ENCODE results near the gene CST9. TPM values are rescaled to one million over a fixed set of nuclear protein-coding genes. Genes with fewer than 3 reads are reported as not detected.
"Not testable (repeated sequence)": the region's sequence is repeated elsewhere in the genome, so short reads cannot be mapped to it uniquely, and the experiment has no call there.

CST9 gene
- total RNA-seq, 3 donors from 2014 or later: 2.3 TPM; not detected in 2

DNA sequence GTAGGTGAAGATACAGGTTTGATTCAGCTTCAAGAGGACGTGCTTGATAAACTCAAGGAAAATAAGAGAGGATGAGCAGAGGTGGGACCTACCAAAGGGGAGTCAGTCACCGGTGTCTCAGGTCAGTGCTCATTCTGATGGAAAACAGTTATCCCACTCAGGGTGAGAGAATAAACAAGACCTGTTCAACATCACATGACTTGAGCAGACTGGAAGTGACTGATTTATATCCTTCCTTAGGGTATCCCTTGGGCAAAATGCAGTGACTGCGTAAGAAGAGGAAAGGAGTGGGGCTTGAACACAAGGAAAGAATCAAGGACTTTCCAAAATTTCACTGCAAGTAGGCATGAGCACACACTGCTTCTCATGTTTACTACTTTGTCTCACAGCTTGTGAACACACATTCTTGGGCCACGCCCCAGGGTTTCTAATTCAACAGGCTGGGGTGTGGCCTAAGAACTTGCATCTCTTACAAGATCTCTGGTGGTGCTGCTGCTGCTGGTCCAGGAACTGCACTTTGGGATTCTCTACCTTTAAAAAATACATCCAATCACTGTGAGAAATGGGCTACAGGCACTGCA lies 20.4 kb upstream of the CST9 start:
- Histone ChIP-seq H3K27me3 (no peaks in the 10 kb centered on the region), H3K9me3 (no peaks in the 10 kb centered on the region), H3K4me1 (peaks cover 0 to 4% of the 10 kb centered on the region in 2 donors), H3K4me3 (no peak overlapping the region), H3K36me3 (no peaks in the 10 kb centered on the region), H3K27ac (no peak overlapping the region)
- TF ChIP-seq CTCF (IDR thresholded peaks at IDR 0.05) (no peak), POLR2A (IDR thresholded peaks at IDR 0.05) (no peak), POLR2AphosphoS5 (IDR thresholded peaks at IDR 0.05) (no peak)
- DNase-seq (ENCODE audit: low spot score in 2 of 2): no peak
- intact Hi-C loops (cut with DNase I; ENCODE audit: low total_unique reads): no loop called here

GRCh38 chr20:23625236-23625964 lies 19.7 kb upstream of the CST9 start:
- no peak for TF ChIP-seq POLR2A (IDR thresholded peaks at IDR 0.05)
- TF ChIP-seq POLR2AphosphoS5 (IDR thresholded peaks at IDR 0.05): no peak
- no peak for TF ChIP-seq CTCF (IDR thresholded peaks at IDR 0.05)
- no peaks in the 10 kb centered on the region for H3K36me3 ChIP-seq
- no peaks in the 10 kb centered on the region for H3K27me3 ChIP-seq
- no peak overlapping the region for H3K4me3 ChIP-seq
- intact Hi-C loops (cut with DNase I; ENCODE audit: low total_unique reads): no loop called here
- H3K27ac ChIP-seq: no peak overlapping the region
- no peak for DNase-seq (ENCODE audit: low spot score in 2 of 2)
- H3K4me1 ChIP-seq: peaks cover 0 to 4% of the 10 kb centered on the region in 2 donors
- no peaks in the 10 kb centered on the region for H3K9me3 ChIP-seq

DNA sequence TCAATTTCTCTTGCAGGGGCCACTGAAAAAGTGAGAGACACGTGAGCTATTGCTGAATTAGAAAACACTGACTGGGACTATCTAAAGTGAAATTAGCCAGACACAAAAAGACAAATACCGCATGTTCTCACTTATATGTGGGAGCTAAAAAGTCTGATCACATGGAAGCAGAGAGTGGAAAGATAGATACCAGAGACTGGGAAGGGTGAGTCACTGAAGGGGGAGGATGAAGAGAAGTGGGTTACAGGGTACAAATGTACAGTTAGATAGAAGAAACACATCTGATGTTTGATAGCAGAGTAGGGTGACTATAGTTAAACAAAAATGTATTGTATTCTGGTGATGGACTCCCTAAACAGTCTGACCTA lies 18.6 kb upstream of the CST9 start:
- no peaks in the 10 kb centered on the region for H3K9me3 ChIP-seq
- peaks cover 0 to 4% of the 10 kb centered on the region in 2 donors for H3K4me1 ChIP-seq
- no peaks in the 10 kb centered on the region for H3K27me3 ChIP-seq
- H3K36me3 ChIP-seq: no peaks in the 10 kb centered on the region
- DNase-seq (ENCODE audit: low spot score in 2 of 2): no peak
- H3K27ac ChIP-seq: peak overlapping the region; percentile 80 to 82
- intact Hi-C loops (cut with DNase I; ENCODE audit: low total_unique reads): no loop called here
- no peak overlapping the region for H3K4me3 ChIP-seq
- TF ChIP-seq POLR2A (IDR thresholded peaks at IDR 0.05): no peak
- no peak for TF ChIP-seq CTCF (IDR thresholded peaks at IDR 0.05)
- no peak for TF ChIP-seq POLR2AphosphoS5 (IDR thresholded peaks at IDR 0.05)

DNA sequence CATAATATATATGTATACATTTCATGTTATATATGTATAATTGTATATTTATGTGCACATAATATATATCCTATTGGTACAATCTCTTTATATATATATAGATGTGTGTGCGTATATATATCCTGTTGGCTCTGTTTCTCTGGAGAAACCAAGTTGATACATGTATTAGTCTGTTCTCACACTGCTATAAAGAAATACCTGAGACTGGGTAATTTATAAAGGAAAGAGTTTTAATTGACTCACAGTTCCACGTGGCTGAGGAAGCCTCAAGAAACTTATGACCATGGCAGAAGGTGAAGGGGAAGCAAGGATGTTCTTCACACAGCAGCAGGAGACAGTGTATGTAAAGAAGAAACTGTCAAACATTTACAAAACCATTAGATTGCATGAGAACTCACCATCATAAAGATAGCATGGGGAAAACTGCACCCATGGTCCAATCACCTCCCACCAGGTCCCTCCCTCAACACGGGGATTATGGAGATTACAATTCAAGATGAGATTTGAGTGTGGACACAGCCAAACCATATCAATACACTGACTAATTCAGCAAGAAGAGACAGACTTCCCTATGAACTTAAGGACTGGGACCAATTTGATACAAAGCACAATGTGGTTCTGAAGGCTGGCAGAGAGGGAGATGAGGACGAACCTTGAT lies 18.1 kb upstream of the CST9 start:
- Histone ChIP-seq H3K36me3 (no peaks in the 10 kb centered on the region), H3K4me1 (peaks cover 0 to 4% of the 10 kb centered on the region in 2 donors), H3K27ac (peak overlapping the region; percentile 80 to 82), H3K27me3 (no peaks in the 10 kb centered on the region), H3K9me3 (no peaks in the 10 kb centered on the region), H3K4me3 (no peak overlapping the region)
- no peak for DNase-seq (ENCODE audit: low spot score in 2 of 2)
- TF ChIP-seq POLR2AphosphoS5 (IDR thresholded peaks at IDR 0.05) (no peak), POLR2A (IDR thresholded peaks at IDR 0.05) (no peak), CTCF (IDR thresholded peaks at IDR 0.05) (no peak)
- intact Hi-C loops (cut with DNase I; ENCODE audit: low total_unique reads): no loop called here

DNA sequence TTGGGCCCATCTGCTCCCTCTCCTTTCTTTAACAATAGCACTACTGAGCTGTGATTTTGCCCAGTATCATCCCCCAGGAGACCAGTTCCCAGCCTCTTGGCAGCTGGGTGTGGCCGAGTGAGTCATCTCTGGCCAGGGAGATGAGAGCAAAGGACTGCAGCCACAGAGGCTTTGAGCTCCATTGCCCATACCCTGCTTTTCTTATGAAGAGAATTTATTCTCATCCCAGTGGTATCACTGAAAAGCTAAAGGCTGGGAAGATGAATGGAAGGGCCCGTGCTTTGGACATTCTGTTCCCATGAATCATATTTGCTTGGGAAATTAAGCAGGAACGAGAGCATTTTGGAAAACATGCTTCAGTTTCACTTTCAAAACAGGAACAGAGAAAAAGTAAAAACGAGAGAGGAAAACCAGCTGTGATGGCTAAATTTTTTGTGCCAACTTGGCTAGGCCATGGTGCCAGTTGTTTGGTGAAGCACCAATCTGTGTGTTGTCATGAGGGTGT lies 17.2 kb upstream of the CST9 start:
- no peaks in the 10 kb centered on the region for H3K36me3 ChIP-seq
- intact Hi-C loops (cut with DNase I; ENCODE audit: low total_unique reads): no loop called here
- TF ChIP-seq POLR2AphosphoS5 (IDR thresholded peaks at IDR 0.05): peak; percentile 56 to 99 (median 81)
- no peak for TF ChIP-seq CTCF (IDR thresholded peaks at IDR 0.05)
- H3K27me3 ChIP-seq: no peaks in the 10 kb centered on the region
- H3K27ac ChIP-seq: peak overlapping the region; percentile 82 to 92
- peak overlapping the region; percentile 6 to 50 (median 36) for H3K4me3 ChIP-seq
- H3K4me1 ChIP-seq: peaks cover 0 to 4% of the 10 kb centered on the region in 2 donors
- peak in 1 of 2 donors; percentile 64 for DNase-seq (ENCODE audit: low spot score in 2 of 2)
- H3K9me3 ChIP-seq: no peaks in the 10 kb centered on the region

- H3K36me3 ChIP-seq; H3K9me3 ChIP-seq; DNase-seq (ENCODE audit: low spot score in 2 of 2); H3K4me1 ChIP-seq; H3K27me3 ChIP-seq; intact Hi-C loops (cut with DNase I; ENCODE audit: low total_unique reads): not testable (repeated sequence)
- peak overlapping the region; percentile 82 to 92 for H3K27ac ChIP-seq
- H3K4me3 ChIP-seq: peak overlapping the region in 2 of 3 donors; percentile 36 to 50
Measured at GRCh38 chr20:23622401-23622800, 16.7 kb upstream of the CST9 start.

- H3K4me3 ChIP-seq; H3K9me3 ChIP-seq; intact Hi-C loops (cut with DNase I; ENCODE audit: low total_unique reads); H3K27ac ChIP-seq; DNase-seq (ENCODE audit: low spot score in 2 of 2); H3K27me3 ChIP-seq; H3K36me3 ChIP-seq; H3K4me1 ChIP-seq: not testable (repeated sequence)
Measured at GRCh38 chr20:23620670-23621386, 15.1 kb upstream of the CST9 start.
